Keratinocyte (primary cell): Measurements from ENCODE around the gene CDHR2. TPM values are rescaled to one million over a fixed set of nuclear protein-coding genes. Genes with fewer than 3 reads are reported as not detected.
A peak's percentile ranks its signal among the peaks of the same experiment; 100 is the strongest.

Experiments used
- DNase-seq: peaks from one replicate; pipeline ENCODE4 v3.0.0-alpha.2; 2011; ENCODE audit warnings: low read depth, missing footprints, low spot score
- FAIRE-seq: peaks from 2 replicates; lab custom pipeline; 2011; peaks lifted over from hg19 to GRCh38; lab: Jason Lieb, UNC
- H2AFZ ChIP-seq: 2 replicates; pipeline ENCODE4 v1.6.0; 2012; ENCODE audit warnings: low read length, control low read depth, inconsistent platforms; ENCODE audit not compliant: control insufficient read depth
- H3K27ac ChIP-seq: 2 replicates; pipeline ENCODE4 v1.5.1; 2011; ENCODE audit warnings: low read length; ENCODE audit not compliant: control insufficient read depth, insufficient read depth
- H3K27me3 ChIP-seq: 3 replicates; pipeline ENCODE4 v1.6.0; 2011; ENCODE audit warnings: low read length; ENCODE audit not compliant: control insufficient read depth, insufficient read depth; ENCODE audit errors: extremely low read depth
- H3K36me3 ChIP-seq, 2 experiments: 2 replicates in 1 of 2; 3 replicates in 1 of 2; pipeline ENCODE4 v1.5.1; 2011; ENCODE audit warnings: low read length in 2 of 2, mild to moderate bottlenecking in 1 of 2; ENCODE audit not compliant: control insufficient read depth in 2 of 2, insufficient read depth in 2 of 2; ENCODE audit errors: extremely low read depth in 1 of 2
- H3K4me1 ChIP-seq: 3 replicates; pipeline ENCODE4 v1.5.1; 2011; ENCODE audit warnings: low read length; ENCODE audit not compliant: control insufficient read depth, insufficient read depth; ENCODE audit errors: extremely low read depth
- H3K4me2 ChIP-seq: 3 replicates; pipeline ENCODE4 v1.6.0; 2011; ENCODE audit warnings: low read depth, low read length; ENCODE audit not compliant: control insufficient read depth, insufficient read depth; ENCODE audit errors: extremely low read depth
- H3K4me3 ChIP-seq, 3 experiments: fragments of 200-600 bp in 1 of 3; sonication (generic) in 1 of 3; 2 replicates in 2 of 3; 3 replicates in 1 of 3; pipeline ENCODE4 v1.5.1; 2011 to 2016; ENCODE audit warnings: low read length in 3 of 3, mild to moderate bottlenecking in 3 of 3, control low read depth in 2 of 3, inconsistent platforms in 1 of 3, low read depth in 1 of 3, mixed read lengths in 1 of 3, mixed run types in 1 of 3, moderate library complexity in 1 of 3; ENCODE audit not compliant: control insufficient read depth in 2 of 3, insufficient read depth in 2 of 3; ENCODE audit errors: extremely low read depth in 1 of 3
- H3K79me2 ChIP-seq: 2 replicates; pipeline ENCODE4 v1.6.0; 2012; ENCODE audit warnings: low read length; ENCODE audit not compliant: control insufficient read depth, insufficient read depth
- H3K9ac ChIP-seq: 3 replicates; pipeline ENCODE4 v1.6.0; 2011; ENCODE audit warnings: low read length; ENCODE audit not compliant: control insufficient read depth, insufficient read depth; ENCODE audit errors: extremely low read depth
- H3K9me1 ChIP-seq: 3 replicates; pipeline ENCODE4 v1.6.0; 2011; ENCODE audit warnings: low read length; ENCODE audit not compliant: control insufficient read depth, insufficient read depth; ENCODE audit errors: extremely low read depth
- H3K9me3 ChIP-seq: 2 replicates; pipeline ENCODE4 v1.5.1; 2012; ENCODE audit warnings: low read depth, low read length; ENCODE audit not compliant: control insufficient read depth
- H4K20me1 ChIP-seq: 3 replicates; pipeline ENCODE4 v1.6.0; 2011; ENCODE audit warnings: low read length; ENCODE audit not compliant: control insufficient read depth, insufficient read depth; ENCODE audit errors: extremely low read depth
- EZH2 ChIP-seq: IDR thresholded peaks from one replicate; pipeline ENCODE4 v1.6.1; 2012; ENCODE audit warnings: inconsistent platforms, mild to moderate bottlenecking, low read length, moderate library complexity
- dilution Hi-C: fragments of 300-500 bp; cut with MboI; formaldehyde crosslinking; loops from one replicate; pipeline ENCODE4 v1.7.0; 2020; ENCODE audit warnings: low sequenced_read_pairs; ENCODE audit not compliant: extremely low pct_ligation_motif_present
- polyA plus RNA-seq, 5 experiments: library from polyadenylated mRNA; depleted of rRNA in 3 of 5; stranded (reverse) in 3 of 5; stranded (forward) in 1 of 5; unstranded in 1 of 5; fragments of >200 nt; gene quantifications; 1 replicate in 1 of 5; 2 replicates in 3 of 5; 3 replicates in 1 of 5; pipeline versions ENCODE4 v1.2.1 to v1.2.3, GENCODE V29; 2011 to 2012; ENCODE audit warnings: missing spikeins in 2 of 5, low read depth in 1 of 5, low replicate concordance in 1 of 5
- TF ChIP-seq, protein P1 (sequence below), 3 experiments: IDR thresholded peaks in 1 of 3; conservative IDR thresholded peaks in 1 of 3; optimal IDR thresholded peaks in 1 of 3; 2 replicates in 2 of 3; 3 replicates in 1 of 3; pipeline versions ENCODE3 to v1.5.1; 2011; ENCODE audit warnings: low read length in 3 of 3, mild to moderate bottlenecking in 3 of 3, moderate library complexity in 2 of 3, control low read depth in 1 of 3, inconsistent platforms in 1 of 3; ENCODE audit not compliant: insufficient read depth in 2 of 3; ENCODE audit errors: extremely low read depth in 1 of 3

CDHR2 gene
- polyA plus RNA-seq, 1 donor (not counting 4 experiments of a cell fraction or from before 2014, with no cell fraction given) = not detected

DNA sequence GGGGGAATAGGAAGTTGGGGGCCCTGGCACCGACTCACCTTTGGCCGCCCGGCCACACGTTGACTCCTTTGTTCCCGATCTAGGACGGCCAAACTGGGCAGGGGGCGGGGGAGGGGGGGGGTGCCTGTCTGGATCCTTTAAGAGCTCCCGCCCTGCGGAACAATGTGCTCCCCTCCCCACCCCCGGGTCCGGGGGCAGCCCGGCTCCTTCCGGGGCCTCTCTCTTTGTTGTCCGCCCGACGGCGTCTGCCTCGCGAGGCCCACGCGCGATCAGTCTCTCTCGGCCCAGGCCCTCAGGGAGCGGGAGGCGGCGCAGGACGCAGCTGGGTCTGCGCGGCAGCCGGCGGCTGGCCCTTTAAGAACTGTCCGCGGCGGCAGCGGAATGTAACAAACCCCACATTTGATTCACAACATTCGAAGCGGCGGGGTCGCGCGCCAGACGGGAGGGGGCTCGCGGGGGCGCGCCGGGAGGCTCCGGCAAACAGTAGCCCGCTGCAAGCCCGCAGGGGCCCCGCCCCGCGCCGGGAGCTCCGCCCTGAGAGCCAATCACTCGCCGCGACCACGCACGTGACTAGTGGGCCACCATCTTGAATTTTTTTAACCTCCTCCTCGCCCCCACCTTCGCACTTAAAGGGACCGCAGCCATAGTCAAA, 12.1 kb upstream of the CDHR2 start, which contains the start of gene RNF44:
Gene RNF44, minus strand, starts transcription at position 501 of the 652 bp plus-strand sequence. CDS start 4,930 bp downstream, outside the sequence.
- peak; percentile 71 for DNase-seq
- peak within 1 kb of the TSS; percentile 97 for H2AFZ ChIP-seq
- no peaks in the 10 kb centered on the region for H3K27me3 ChIP-seq
- H3K9ac ChIP-seq = peak within 1 kb of the TSS; percentile 97
- dilution Hi-C loops = no loop called here
- H3K27ac ChIP-seq = peak within 1 kb of the TSS; percentile 98
- TF ChIP-seq EZH2 = no peak
- TF ChIP-seq, protein P1, sequence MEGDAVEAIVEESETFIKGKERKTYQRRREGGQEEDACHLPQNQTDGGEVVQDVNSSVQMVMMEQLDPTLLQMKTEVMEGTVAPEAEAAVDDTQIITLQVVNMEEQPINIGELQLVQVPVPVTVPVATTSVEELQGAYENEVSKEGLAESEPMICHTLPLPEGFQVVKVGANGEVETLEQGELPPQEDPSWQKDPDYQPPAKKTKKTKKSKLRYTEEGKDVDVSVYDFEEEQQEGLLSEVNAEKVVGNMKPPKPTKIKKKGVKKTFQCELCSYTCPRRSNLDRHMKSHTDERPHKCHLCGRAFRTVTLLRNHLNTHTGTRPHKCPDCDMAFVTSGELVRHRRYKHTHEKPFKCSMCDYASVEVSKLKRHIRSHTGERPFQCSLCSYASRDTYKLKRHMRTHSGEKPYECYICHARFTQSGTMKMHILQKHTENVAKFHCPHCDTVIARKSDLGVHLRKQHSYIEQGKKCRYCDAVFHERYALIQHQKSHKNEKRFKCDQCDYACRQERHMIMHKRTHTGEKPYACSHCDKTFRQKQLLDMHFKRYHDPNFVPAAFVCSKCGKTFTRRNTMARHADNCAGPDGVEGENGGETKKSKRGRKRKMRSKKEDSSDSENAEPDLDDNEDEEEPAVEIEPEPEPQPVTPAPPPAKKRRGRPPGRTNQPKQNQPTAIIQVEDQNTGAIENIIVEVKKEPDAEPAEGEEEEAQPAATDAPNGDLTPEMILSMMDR (optimal IDR thresholded peaks at IDR 0.05 in 1 of 3, IDR thresholded peaks at IDR 0.05 in 1 of 3, conservative IDR thresholded peaks at IDR 0.05 in 1 of 3; ENCODE audit: extremely low read depth in 1 of 3, insufficient read depth in 2 of 3, low read length in 3 of 3) = no peak
- peaks cover 4% of the 10 kb centered on the region for H3K9me1 ChIP-seq
- no peaks in the 10 kb centered on the region for H4K20me1 ChIP-seq
- FAIRE-seq = no peak
- H3K4me2 ChIP-seq = peak within 1 kb of the TSS; percentile 95
- peaks cover 49% of the 10 kb centered on the region for H3K4me1 ChIP-seq
- H3K79me2 ChIP-seq = peaks cover 36% of the 10 kb centered on the region
- peak within 1 kb of the TSS; percentile 66 to 95 (median 94) for H3K4me3 ChIP-seq
- peaks cover 0 to 3% of the 10 kb centered on the region in 2 experiments for H3K36me3 ChIP-seq
- H3K9me3 ChIP-seq = no peaks in the 10 kb centered on the region

DNA sequence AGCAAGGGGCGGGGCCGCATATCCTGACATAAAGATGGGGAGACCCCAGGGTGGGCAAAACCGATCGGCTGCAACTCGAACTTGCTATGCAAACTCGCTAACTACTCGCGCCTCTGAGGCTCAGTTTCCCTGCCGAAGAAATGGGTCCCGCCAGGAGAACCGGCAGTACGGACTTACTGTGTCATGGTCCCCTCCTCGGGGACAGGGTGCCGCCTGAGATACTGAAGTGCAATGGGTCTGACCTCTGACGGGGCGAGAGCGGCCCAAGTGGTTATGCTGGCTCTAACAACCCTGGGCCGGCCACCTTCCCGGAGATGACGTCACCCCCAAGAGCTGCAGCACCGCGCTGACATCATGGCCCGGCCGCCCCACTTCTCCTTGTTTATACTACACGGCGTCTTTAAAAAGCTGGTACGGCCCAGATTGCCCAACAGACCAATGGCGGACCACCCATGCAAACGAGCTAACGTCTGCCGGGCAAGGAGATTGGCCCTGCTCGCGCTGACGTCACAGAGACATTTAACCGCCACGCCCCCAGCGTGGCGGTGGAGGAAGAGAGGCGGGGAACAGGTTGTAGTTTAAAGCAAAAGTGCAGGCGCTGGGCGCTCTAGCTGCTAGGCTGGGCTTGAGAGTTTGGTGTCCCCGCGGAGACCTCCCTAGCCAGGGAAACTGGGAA, 11.4 kb upstream of the CDHR2 start:
- Histone ChIP-seq H4K20me1 (no peaks in the 10 kb centered on the region), H3K9ac (peak overlapping the region; percentile 97), H3K4me2 (peak overlapping the region; percentile 95), H3K9me1 (peaks cover 4% of the 10 kb centered on the region), H3K9me3 (no peaks in the 10 kb centered on the region), H3K27ac (peak overlapping the region; percentile 98), H3K4me1 (peaks cover 54% of the 10 kb centered on the region), H3K79me2 (peaks cover 36% of the 10 kb centered on the region), H3K4me3 (peak overlapping the region; percentile 66 to 95 (median 94)), H3K27me3 (no peaks in the 10 kb centered on the region), H2AFZ (peak overlapping the region; percentile 97), H3K36me3 (peaks cover 0 to 2% of the 10 kb centered on the region in 2 experiments)
- peak; percentile 67 for FAIRE-seq
- dilution Hi-C loops = no loop called here
- DNase-seq = peak; percentile 99
- no peak for TF ChIP-seq EZH2
- TF ChIP-seq, protein P1 (optimal IDR thresholded peaks at IDR 0.05 in 1 of 3, IDR thresholded peaks at IDR 0.05 in 1 of 3, conservative IDR thresholded peaks at IDR 0.05 in 1 of 3; ENCODE audit: extremely low read depth in 1 of 3, insufficient read depth in 2 of 3, low read length in 3 of 3) = no peak
